Hypothalamus (tissue), 51 donors: ENCODE results near the gene MSI2.

Source experiments
- DNase-seq, 51 donors: peaks; one replicate each; lab custom pipeline; 2025; lab: John Stamatoyannopoulos, UW

Gene MSI2

GRCh38 chr17:57580055-57580739 lies 323.9 kb downstream of the MSI2 start:
- no peak for DNase-seq

DNA sequence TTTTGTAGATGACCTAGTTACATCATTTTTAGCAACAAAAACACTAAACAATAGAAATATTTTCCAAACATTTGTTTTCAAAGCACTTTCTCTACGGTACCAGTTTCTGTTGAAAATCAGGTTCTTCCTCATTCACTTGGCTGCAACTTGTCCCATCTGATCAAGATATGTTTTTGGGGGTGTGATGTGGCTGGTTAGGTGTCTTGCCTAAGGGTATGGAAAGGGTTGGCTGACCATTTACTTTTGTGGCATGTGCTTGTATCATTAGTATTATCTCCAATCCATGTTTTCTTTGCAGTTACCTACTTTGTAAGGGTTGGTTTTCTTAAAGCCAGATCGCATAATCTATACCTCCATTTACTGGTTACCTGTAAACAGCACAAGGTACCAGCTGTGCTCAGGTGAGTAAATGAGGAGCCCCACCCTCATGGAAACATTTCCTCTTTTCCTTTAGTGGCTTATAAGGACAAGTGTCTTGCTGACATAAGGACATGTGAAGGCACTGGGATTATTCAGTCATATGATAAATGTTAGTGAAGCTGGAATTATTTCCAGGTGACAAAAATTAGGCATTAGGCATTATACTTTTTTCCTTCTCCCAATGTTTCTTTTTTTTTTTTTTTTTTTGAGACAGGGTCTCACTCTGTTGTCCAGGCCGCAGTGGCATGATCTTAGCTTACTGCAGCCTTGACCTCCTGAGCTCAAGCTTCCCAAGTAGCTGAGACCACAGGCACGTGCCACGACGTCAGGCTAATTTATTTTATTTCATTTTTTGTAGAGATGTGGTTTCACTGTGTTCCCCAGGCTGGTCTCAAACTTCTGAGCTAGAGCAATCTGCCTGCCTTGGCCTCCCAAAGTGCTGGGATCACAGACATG lies 326.8 kb downstream of the MSI2 start:
- DNase-seq, result no peak

- no peak for DNase-seq
Observed at GRCh38 chr17:57584050-57584551, 327.8 kb downstream of the MSI2 start.

GRCh38 chr17:57585341-57586195 lies 329.2 kb downstream of the MSI2 start:
- peak in 1 of 51 donors; percentile 20 for DNase-seq

DNA sequence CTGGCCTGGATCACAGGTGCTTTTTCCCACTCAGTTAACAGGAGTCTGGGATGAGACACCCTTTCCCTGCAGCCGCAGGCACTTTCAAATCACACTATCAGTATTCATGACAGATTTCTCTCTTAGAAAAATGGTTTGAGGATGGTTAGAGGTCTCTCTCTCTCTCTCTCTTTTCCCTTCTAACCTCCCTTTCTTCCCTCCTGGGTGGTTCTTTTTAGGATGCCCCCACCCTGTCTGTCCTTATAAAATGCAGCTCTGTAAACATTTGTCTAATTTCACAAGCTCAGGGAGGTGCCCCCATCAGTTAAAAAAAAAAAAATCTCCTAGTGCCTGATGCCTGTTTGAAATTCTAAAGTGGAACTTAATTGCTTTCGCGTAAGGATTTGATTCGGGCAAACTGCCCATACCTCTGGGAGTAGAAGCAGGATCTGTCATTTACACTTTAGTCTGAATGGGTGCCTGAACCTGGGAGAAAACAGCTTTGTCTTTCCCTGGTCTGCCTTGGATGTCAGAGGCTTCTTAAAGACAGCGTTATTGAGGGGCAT lies 329.9 kb downstream of the MSI2 start:
- DNase-seq, result no peak

GRCh38 chr17:57586742-57587141 lies 330.4 kb downstream of the MSI2 start:
- no peak for DNase-seq

DNA sequence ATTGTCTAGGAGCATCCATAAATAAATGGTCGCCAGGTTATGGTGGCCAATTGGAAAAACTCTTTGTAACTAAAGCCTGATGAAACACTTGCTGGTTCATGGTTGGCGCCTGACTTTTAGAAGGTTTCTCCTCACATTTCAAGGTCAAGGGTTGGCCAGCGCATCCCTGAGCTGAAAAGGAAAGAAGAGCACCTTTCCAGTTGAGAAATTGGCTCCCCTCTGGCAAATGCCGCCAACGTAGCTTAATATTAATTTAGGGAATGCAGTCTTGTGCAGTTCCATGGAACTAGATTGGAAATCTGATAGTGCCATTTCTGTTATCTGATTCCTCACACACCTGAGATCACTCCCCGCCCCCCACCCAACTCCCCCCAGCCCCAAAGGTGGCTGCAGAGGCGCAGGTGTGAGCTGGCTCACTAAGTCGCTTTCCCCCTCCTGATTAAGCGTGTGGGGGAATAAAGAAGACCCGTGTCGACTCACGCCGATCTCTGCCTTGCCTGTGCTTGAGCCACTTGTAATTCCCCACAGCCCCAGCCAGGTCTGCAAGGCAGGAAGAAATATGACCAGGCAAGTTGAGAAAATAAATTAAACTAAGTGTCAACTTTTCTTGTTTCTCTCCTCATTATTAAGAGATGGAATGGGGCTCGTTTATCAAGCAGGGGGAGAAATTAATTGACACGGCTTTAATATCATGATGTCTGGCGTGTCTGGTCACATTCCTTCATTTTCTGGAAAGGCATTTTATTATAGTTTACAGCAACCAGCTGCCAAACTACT lies 331.1 kb downstream of the MSI2 start:
- DNase-seq, result no peak

DNA sequence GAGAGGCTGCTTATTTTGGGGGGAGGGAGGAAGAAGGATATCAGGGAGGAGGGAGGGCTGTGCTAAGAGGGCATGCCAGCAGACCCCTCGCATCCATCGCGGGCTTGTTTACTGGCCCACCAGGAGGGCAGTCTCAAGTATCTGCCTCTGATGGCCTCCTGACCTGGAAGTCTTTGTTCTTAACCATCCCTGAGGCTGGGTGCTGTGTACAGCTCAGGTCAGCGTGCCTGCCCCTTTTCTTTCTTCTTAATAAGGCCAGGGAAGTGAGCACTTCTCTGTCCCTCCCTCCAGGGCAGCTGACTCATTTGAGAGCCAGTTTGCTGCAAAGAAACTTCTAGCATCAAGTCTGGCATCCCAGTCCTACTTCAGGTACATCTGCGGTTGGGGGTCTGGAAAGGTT lies 331.8 kb downstream of the MSI2 start:
- DNase-seq, result no peak

DNA sequence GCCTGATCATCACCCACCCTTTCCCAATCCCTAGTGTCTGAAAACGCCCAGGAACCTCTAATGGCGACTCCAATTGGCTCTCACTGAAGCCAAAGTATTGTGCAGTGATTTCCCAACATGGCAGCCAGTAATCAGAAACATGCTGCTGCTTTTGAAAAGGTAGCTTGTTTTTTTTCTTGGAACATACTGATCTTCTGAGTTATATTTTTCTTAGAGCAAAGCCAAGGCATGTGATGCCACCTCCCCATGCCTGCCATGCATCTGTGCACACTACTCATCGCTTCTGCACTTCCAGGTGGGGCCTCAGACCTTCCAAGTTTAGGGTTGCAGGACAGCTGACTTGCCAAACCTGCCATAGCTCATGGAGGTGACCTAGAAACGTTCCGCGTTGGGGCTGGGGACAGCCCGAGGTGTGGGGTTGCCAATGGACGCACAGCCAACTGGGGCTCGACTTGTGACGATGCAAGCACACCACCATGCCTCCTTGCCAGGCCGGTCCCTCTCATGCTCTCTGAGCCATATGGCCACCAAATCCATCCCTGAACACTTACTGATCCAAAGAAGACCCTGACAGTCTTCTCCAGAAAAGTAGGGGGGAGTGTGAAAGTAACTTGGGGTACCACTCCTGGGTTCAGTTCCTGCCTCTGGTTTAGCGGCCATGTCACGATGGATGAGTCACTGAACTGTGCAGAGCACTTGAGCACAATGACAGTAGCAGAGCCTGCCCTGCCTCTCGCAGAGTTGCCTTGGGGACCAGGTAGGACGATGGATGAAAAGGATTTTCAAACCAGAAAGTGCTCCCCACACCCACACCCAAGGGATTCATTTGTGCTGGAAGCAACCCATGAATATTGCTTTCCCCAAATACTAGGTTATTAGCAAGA lies 333.1 kb downstream of the MSI2 start:
- DNase-seq, result no peak

GRCh38 chr17:57593739-57594462 lies 337.6 kb downstream of the MSI2 start:
- DNase-seq, result no peak

- no peak for DNase-seq
Observed at GRCh38 chr17:57594767-57595166, 338.4 kb downstream of the MSI2 start.

- no peak for DNase-seq
Observed at GRCh38 chr17:57595426-57595825, 339.1 kb downstream of the MSI2 start.

DNA sequence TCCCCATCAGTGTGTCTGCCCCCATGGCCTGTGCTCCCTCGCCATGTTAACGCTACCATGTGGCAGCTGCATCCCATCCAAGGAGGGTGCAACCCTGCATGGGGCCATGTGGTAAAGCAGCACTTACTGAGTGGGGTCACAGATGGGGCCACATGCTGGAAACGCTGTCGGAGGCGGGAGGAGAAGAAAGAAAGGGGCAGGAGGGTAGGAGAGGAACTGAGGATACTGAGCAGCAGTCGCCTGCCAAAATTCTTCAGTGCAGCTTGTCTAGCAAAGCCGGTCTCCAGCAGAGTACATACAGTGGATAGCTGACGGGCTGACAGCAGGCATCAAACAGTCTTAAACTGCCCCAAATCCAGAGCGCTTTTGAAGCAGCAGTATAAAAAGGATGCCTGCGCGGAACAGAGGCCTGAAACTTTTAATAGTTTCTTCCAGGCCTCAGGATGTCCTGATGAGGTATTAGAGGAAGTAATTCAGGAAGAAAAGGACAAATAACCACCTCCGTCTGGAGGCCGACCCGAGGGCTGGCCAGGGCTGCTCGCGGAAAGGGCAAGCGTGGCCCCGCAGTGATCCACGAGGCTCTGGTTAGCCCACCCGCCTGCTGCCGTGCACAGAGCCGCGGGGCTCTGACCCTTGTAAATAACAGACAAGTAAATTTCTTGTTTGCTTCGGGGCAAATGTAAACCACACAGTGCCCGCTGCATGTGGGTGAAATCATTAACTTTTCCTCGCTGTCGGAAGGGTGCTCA lies 339.8 kb downstream of the MSI2 start:
- peak in 4 of 51 donors; percentile 13 to 29 (median 20) for DNase-seq

DNA sequence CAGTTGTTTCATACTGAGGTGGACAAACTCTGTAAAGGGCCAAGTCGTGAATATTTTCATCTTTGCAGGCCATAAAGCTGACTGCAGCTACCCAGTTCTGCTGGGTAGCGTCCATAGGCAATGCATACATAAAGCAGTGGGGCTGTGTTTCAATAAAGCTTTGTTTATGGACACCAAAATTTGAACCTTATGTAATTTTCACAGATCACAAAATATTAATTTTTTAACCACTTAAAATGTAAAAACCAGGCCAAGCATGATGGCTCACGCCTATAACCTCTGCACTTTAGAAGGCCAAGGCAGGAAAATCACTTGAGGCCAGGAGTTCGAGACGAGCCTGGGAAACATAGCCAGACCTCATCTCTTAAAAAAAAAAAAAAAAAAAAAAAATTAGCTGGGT lies 340.8 kb downstream of the MSI2 start:
- DNase-seq, result no peak

- peak in 34 of 51 donors; percentile 17 to 85 (median 49) for DNase-seq
Observed at GRCh38 chr17:57597531-57598453, 341.5 kb downstream of the MSI2 start.
